ENCODE measurements around the gene DNAJC5. TPM values are rescaled to one million over a fixed set of nuclear protein-coding genes. Genes with fewer than 3 reads are reported as not detected.
A peak's percentile ranks its signal among the peaks of the same experiment; 100 is the strongest.

DNAJC5 gene
- total and polyA plus RNA-seq, 9 of the 15 experiments (the other 6 are each of a cell fraction or from before 2014, with no cell fraction given), result 0.95 to 42.8 (median 23.4) TPM

DNA sequence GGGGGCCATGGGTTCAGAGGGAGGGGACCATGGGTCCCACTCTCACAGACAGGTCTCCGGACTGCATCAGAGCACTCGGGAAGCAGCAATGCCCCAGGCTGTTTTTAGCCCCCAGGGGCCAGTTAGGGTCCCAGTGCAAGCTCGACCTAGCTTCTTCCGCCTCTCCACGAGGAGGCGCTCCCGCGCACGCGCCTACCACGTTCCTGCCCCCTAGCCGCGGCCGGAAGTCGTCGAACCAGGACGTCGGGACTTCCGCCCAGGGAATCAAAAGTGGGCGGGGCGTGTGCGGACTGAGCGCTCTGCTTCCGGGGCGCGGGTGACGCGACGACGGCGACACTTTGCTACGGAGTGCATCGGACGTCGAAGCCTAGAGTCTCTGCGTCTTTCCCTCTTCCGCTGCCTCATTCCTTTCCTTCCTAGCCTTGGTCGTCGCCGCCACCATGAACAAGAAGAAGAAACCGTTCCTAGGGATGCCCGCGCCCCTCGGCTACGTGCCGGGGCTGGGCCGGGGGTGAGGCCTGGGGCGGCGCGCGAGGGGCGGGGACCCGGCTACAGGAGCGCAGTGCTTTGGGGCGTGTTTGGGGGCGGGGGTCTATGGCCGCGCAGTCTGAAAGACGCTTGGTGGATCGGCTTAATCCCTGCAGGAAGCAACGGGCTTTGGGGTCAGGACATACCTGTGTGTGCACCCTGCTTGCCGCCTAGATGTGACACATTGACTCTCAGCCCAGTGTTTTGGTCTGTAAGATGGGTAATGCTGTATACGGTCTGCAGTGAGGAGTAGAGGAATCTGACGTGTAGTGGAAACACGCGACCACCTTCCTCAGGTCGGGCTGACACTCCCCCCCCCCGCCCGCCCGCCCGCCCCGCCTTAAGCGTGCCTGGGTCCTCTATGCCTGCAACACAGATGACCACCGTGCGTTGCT, 86.1 kb downstream of the DNAJC5 start, which contains the start of gene PRPF6 (continued):
- TF ChIP-seq HDAC1 (IDR thresholded peaks at IDR 0.05) (peak in 1 of 2 experiments; percentile 95; a peak in 2 of 4 replicates), ZNF589 (CRISPR knock-in tag; IDR thresholded peaks at IDR 0.05; ENCODE audit: low read depth) (no peak), GATAD2B (IDR thresholded peaks at IDR 0.05; ENCODE audit: borderline replicate concordance) (0 out of 2 replicates have a peak, but pooled peaks have one; percentile 51), TEAD1 (CRISPR knock-in tag; IDR thresholded peaks at IDR 0.05) (peak; percentile 19 to 28; a peak in 2 of 4 replicates), NR2C1 (IDR thresholded peaks at IDR 0.05) (peak; percentile 99), NR2C1 (tag; IDR thresholded peaks at IDR 0.05) (peak; percentile 100), ZNF184 (CRISPR knock-in tag; IDR thresholded peaks at IDR 0.05) (no peak), DIDO1 (tag; IDR thresholded peaks at IDR 0.05; ENCODE audit: low read depth) (peak; percentile 95), CBX8 (IDR thresholded peaks at IDR 0.05; ENCODE audit: borderline replicate concordance, extremely low read depth, low read depth, low read length, poor library complexity, severe bottlenecking) (no peak), POLR2B (IDR thresholded peaks at IDR 0.05; ENCODE audit: low read depth, partially characterized antibody) (peak; percentile 80), ZNF583 (CRISPR knock-in tag; IDR thresholded peaks at IDR 0.05) (no peak), ILF3 (IDR thresholded peaks at IDR 0.05; ENCODE audit: borderline replicate concordance) (no peak), LEF1 (IDR thresholded peaks at IDR 0.05) (0 out of 2 replicates have a peak, but pooled peaks have one; percentile 20)
- TF ChIP-seq, protein P1, sequence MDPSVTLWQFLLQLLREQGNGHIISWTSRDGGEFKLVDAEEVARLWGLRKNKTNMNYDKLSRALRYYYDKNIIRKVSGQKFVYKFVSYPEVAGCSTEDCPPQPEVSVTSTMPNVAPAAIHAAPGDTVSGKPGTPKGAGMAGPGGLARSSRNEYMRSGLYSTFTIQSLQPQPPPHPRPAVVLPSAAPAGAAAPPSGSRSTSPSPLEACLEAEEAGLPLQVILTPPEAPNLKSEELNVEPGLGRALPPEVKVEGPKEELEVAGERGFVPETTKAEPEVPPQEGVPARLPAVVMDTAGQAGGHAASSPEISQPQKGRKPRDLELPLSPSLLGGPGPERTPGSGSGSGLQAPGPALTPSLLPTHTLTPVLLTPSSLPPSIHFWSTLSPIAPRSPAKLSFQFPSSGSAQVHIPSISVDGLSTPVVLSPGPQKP (CRISPR knock-in tag; IDR thresholded peaks at IDR 0.05), result no peak
- TF ChIP-seq, protein P2, sequence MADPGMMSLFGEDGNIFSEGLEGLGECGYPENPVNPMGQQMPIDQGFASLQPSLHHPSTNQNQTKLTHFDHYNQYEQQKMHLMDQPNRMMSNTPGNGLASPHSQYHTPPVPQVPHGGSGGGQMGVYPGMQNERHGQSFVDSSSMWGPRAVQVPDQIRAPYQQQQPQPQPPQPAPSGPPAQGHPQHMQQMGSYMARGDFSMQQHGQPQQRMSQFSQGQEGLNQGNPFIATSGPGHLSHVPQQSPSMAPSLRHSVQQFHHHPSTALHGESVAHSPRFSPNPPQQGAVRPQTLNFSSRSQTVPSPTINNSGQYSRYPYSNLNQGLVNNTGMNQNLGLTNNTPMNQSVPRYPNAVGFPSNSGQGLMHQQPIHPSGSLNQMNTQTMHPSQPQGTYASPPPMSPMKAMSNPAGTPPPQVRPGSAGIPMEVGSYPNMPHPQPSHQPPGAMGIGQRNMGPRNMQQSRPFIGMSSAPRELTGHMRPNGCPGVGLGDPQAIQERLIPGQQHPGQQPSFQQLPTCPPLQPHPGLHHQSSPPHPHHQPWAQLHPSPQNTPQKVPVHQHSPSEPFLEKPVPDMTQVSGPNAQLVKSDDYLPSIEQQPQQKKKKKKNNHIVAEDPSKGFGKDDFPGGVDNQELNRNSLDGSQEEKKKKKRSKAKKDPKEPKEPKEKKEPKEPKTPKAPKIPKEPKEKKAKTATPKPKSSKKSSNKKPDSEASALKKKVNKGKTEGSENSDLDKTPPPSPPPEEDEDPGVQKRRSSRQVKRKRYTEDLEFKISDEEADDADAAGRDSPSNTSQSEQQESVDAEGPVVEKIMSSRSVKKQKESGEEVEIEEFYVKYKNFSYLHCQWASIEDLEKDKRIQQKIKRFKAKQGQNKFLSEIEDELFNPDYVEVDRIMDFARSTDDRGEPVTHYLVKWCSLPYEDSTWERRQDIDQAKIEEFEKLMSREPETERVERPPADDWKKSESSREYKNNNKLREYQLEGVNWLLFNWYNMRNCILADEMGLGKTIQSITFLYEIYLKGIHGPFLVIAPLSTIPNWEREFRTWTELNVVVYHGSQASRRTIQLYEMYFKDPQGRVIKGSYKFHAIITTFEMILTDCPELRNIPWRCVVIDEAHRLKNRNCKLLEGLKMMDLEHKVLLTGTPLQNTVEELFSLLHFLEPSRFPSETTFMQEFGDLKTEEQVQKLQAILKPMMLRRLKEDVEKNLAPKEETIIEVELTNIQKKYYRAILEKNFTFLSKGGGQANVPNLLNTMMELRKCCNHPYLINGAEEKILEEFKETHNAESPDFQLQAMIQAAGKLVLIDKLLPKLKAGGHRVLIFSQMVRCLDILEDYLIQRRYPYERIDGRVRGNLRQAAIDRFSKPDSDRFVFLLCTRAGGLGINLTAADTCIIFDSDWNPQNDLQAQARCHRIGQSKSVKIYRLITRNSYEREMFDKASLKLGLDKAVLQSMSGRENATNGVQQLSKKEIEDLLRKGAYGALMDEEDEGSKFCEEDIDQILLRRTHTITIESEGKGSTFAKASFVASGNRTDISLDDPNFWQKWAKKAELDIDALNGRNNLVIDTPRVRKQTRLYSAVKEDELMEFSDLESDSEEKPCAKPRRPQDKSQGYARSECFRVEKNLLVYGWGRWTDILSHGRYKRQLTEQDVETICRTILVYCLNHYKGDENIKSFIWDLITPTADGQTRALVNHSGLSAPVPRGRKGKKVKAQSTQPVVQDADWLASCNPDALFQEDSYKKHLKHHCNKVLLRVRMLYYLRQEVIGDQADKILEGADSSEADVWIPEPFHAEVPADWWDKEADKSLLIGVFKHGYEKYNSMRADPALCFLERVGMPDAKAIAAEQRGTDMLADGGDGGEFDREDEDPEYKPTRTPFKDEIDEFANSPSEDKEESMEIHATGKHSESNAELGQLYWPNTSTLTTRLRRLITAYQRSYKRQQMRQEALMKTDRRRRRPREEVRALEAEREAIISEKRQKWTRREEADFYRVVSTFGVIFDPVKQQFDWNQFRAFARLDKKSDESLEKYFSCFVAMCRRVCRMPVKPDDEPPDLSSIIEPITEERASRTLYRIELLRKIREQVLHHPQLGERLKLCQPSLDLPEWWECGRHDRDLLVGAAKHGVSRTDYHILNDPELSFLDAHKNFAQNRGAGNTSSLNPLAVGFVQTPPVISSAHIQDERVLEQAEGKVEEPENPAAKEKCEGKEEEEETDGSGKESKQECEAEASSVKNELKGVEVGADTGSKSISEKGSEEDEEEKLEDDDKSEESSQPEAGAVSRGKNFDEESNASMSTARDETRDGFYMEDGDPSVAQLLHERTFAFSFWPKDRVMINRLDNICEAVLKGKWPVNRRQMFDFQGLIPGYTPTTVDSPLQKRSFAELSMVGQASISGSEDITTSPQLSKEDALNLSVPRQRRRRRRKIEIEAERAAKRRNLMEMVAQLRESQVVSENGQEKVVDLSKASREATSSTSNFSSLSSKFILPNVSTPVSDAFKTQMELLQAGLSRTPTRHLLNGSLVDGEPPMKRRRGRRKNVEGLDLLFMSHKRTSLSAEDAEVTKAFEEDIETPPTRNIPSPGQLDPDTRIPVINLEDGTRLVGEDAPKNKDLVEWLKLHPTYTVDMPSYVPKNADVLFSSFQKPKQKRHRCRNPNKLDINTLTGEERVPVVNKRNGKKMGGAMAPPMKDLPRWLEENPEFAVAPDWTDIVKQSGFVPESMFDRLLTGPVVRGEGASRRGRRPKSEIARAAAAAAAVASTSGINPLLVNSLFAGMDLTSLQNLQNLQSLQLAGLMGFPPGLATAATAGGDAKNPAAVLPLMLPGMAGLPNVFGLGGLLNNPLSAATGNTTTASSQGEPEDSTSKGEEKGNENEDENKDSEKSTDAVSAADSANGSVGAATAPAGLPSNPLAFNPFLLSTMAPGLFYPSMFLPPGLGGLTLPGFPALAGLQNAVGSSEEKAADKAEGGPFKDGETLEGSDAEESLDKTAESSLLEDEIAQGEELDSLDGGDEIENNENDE (IDR thresholded peaks at IDR 0.05; ENCODE audit: low read depth, low read length), result no peak
